ENCODE data around the gene SAMD13.
"Not testable (repeated sequence)": the region's sequence is repeated elsewhere in the genome, so short reads cannot be mapped to it uniquely, and the experiment has no call there.

SAMD13 gene

DNA sequence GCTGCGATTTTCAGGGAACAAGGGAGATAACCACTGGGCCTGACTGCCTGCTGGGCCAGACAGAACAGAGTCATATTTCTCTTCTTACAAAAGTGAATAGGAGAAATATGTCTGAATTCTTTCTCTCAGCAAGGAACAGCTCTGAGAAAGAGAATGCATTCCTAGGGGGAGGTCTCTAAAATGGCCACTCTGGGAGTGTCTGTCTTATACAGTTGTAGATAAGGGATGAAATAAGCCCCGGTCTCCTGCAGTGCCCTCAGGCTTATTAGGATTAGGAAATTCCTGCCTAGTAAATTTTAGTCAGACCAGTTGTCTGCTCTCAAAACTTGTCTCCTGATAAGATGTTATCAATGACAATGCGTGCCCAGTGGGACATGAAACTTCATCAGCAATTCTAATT is 14.1 kb upstream of the SAMD13 start:
- not testable (repeated sequence) for DNase-seq

DNA sequence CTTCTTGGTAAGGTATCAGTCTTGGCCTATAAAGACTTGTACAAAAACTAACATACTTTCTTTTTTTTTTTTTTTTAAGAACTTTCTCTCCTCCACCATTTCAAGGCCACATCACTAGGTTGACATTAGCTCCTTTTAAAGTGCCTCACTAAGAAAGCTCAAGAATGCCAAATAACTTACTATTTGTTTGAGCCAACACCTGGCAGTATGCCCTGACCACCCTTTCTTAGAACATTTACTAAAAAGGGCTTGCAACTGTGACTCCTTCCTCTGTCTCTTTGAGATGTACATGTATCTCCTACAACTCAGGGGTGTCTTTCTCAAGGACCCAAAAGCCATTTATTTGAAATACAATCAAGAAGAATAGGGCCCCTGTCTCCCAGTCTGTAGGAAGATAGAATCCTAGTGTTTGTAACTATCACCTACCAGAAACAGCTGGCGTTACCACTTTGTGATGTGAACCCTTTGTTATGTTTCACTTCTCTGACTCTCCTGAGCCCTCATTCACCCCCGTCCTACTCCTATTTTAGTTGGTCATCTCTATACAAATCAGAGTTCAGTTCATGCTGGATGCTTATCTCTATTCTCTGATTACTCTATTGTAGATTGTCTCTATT is 12.2 kb upstream of the SAMD13 start:
- no peak for DNase-seq

DNA sequence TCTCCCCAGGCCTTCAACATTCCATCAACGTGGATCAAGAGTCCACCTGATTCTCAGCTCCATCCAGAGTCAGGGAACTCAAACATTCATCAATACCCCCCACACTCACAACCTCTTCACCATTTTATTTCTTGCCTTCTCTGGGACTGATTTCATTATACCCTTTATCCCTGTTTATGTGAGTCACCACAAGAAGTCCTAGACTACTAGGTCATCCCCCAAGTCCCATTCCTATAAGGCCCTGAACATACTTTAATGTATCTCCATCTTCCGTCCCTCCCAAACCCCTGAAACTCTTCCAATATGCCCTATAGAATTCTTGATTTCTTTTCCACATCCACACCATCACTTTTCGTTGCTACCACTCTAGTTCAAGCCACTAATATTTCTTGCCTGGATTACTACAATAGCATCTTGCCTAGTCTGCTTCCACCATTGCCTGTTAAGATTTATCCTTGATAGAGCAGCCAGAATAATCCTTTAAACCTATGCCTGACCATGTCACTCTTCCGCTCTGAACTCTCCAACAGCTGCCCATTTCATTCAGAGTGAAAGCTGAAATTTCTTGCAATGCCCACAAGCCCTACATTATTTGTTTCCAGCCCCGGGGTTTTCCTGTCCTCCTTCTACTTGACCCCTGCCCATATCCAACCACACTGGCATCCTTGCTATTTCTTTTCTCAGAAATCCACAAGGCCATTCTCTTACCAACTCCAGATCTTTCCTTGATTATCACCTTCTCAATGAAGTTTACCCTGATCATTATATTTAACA is 9.4 kb upstream of the SAMD13 start:
- no peak for DNase-seq

DNA sequence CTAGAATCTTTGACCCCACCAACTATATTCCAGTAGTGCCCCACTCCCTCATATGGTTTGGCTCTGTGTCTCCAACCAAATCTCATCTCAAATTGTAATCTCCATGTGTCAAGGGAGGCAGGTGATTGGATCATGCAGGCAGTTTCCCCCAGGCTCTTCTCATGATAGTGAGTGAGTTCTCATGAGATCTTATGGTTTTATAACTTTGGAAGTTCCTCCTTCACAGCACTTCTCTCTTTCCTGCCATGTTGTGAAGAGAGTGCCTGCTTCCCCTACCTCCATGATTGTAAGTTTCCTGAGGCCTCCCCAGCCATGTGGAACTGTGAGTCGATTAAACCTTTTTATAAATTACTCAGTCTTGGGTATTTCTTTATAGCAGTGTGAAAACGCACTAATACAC is 7.7 kb upstream of the SAMD13 start:
- DNase-seq: peak; percentile 37

DNA sequence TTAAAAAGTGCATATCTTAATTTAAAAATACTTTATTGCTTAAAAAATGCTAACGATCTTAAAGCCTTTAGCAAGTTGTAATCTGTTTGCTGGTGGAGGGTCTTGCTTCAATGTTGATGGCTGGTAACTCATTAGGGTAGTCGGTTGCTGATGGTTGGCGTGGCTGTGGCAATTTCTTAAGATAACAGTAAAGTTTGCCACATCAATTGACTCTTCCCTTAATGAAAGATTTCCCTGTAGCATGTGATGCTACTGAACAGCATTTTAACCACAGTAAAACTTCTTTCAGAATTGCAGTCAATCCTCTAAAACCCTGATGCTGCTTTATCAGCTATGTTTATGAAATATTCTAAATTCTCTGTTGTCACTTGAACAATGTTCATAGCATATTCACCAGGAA is 6.8 kb upstream of the SAMD13 start:
- DNase-seq: no peak

DNA sequence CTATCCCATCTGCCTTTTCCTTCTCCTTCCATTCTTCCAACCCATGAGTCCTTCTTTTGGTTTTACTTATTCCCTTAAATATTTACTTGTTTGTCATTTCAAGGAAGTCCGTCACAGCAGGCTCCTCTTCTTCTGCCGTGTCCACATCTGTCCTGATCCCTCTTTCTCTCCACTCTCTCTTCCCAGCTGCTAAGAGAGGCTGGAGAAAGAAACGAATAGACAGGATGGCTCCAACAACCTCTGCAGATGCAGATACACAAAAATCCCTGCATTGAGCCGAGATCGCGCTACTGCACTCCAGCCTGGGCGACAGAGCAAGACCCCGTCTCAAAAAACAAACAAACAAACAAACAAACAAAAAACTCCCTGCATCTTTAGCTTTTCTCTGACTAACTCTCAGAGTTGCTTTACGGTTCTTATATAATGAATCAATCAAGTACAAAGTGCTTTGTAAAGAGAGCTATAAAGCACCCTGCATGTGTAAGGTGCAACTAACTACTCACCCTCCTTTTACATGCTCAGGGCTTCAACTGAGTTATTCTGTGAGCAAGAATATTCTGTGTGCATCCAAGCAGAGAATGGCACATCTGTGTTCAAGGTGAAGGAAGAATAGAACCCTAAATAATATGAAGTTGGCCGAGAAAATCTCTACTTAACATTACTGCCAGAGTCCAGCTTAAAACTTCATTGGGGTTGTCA is 3.8 kb upstream of the SAMD13 start:
- no peak for DNase-seq

DNA sequence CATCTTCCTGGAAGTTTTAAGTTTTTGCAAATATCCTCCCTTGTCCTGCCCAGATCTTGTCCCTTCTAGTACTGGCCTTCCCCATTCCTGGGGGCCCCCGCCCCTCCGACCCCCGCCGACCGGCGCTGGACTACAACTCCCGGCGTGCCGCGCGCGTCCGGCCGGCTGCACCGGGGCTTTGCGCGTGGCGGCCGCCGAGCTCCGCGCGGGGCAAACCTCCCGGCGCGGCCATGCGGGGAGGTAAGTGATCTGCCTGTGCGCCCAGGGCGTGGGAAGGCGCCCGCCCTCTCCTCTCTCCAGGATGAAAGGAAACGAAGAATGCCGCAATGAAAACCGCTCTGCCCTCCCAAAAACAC is 3.2 kb upstream of the SAMD13 start:
- peak; percentile 31 for DNase-seq

DNA sequence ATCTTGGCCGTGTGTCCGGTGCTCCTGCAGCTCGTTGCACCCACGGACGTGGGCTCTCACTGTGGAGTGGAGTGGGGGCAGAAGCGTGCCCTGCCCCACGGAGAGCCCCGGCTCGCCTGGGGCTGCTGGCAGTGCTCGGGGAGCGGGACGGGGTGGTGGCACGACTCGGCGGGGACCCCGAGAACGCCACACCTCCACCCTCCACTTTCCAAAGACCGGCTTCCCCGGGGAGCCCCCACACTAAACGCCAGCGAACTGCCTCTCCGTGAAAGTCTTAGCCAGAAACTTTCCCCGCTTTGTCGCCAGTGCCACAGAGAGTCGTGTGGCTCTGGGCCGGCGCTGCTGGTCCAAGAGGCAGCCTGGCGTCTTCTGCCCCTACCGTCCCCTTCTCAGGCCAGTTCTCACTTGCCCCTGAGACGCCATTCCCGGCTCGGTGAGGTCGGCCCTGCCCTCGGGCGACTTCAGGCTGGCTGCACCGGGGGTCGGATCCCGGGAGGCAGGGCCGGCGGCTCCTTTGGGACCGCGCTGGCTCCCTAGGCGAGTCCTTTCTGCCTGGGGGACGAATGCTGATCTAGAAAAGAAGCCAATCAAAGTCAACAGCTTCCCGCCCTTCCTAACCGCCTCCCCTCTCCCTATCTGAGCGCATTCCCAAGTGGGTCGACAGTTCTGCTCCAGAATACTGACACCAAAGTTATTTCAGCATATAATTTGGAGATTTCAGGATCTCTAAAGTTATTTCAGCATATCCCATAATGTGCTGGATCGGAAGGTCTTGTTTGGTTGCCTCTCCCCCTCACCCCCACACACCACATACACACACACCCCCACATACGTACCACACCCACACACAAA is 2.6 kb upstream of the SAMD13 start:
- DNase-seq: peak; percentile 51

DNA sequence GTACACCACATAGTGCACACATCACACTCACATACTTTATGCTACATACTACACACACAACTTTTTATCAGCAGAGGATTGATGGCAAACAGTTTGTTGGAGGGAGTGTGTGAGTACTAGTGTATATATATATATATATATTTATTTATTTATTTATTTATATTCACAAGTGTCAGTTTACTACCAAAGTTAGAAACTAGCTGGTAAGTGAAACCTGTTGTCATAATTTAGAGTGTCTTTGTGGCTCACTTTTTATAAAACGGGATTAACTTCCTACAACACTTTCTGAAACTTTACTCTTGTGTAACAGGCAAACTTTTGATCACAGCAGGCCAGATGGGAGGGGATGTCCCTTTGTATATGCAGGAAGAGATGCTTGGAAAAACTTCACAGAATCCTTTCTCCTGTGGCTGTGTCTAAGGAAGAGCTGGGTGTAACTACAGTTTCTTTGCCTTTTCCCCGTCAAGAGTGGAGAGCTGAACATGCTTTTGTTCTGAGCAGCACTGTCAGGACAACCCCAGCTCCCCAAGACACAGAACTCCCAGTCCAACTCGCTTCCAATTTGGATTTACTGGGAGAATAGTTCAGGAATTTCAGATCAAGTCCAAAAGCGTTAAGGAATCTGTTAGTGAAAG is 1.9 kb upstream of the SAMD13 start:
- DNase-seq: peak; percentile 68

DNA sequence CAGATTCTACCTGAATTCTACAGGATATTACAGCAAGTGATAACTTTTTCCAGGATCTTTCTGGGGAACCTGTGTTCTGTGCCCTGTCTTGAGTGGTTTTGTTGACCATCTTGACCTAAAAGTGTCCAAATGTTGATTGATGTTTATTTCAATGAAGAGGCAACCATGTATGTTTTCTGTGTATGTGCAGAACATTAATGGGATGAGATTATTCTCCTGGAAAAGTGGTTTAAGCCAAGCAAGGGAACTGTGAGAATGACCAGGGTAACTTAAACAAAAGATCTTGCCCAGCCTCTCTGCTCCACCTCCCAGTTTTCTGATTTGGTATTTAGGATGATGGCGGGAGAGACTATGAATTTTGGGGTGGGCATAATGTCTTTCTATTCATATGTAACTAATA is 1.0 kb upstream of the SAMD13 start:
- no peak for DNase-seq

DNA sequence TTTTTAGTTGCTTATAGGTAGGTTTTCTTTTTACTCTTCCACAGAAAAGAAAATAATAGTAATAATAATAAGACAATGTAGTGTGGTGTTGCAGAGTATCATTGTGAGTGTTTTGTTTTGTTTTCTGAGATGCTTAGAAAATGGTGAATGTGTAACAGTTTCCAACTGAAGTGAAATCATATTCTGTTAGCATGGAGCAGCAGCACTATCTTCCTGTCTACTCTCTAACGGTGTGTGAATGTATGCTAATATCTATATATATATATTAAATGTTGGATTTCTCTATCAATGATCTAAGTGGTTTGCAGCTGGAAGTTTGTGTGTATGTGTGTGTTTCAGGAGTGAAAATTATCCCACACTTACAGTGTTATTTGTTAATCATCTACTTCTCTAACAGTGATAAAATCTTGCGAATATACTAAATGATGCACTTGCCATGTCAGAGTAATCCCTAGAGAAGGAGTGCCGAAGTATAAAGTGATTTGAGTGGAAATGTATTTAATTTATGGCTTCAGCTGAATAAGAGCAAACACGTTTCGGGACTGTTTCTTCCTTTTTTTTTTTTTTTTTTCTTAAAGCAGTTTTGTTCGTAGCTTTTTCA is 377 bp downstream of the SAMD13 start:
- DNase-seq: peak; percentile 24

DNA sequence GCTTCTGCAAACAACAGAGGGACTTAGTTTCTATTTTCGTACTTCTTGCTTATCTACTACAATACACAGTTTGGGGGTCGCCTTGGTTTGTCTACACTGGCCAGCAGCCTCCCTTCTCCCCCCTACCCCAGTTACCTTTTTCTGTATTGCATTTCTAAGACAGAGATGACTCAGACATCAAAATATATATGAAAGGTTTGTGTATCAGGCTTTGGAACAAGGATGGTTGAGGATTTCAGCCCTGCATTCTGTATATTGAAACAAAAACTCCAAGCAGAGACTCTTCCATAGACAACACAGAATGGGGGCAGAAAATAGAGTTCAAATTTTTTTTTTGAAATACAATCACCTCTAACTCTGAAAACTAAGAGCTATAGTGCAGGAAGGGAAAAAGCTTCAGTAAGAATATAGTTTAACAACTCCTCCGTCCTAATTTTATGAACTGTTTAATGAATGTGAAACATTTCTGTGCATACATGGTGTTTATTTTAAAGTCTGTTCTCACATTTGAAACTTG is 1.9 kb downstream of the SAMD13 start:
- no peak for DNase-seq

DNA sequence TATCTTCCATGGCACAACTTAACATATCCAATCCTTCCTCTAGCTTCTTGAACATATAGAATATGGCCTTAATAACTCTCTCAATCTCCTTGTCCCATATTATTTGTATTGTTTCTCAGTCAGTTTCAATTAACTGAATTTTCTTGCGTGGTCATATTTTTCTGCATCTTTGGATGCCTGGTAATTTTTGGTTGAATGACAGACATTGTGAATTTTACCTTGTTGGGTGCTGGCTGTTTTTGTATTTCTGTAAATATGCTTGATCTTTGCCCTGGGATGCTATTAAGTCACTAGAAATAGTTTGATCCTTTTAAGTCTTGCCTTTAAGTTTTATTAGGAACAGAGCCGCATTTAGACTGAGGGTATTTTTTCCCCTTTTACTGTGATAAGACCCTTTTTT is 5.9 kb downstream of the SAMD13 start:
- DNase-seq: no peak

DNA sequence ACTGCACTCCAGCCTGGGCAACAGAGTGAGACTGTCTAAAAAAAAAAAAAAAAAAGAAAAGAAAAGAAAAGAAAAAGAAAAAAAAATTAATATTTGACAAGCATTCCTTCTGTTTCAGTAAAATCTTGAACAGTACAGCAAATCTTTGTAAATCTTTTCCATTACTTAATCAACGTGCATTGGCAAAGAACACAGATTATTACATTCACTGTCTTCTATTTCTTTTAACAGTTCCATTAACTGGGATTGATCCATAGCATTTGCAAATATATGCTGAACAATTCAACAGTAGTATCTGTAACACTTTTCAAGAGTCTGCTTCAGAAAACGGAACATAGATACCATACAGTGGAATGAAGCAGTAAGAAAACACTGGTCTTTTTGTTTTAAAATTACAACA is 9.8 kb downstream of the SAMD13 start:
- DNase-seq: no peak

DNA sequence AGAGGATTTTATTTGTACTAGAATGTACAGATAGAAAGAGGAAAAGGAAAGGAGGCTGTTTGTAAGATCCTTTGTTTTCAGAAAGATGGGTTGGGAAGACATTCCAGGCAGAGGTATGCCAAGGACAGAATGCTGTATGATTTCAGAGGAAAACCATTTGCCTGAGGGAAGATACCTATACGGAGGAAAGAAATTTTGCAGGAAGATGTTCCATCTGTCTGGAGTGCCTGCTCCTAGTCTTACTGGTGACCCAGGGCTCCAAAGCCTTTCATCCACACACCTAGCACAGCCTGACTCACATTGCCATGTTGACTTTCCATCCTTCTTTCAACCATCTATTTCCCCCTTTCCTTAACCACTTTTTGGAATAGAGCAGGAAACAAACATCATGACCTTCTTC is 18.2 kb downstream of the SAMD13 start:
- no peak for DNase-seq

DNA sequence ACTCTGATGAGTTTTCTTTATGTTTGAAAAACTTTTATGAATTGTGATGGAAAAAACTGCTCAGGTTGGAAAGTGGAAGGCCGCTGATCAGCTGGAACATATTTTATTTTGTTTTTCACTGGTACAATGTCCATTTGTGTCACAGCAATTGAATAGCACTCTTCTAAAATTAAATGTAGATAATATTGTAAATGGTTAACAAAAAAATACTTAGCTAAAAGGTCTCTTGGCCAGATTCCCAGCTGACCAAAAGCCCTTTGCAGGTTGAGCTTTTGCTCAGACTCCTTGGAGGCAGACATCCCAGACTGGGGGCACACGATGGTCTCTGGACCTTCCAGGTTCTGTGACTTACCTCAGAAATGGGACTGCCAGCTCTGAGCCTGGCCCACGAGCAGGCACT is 26.3 kb downstream of the SAMD13 start:
- DNase-seq: no peak

DNA sequence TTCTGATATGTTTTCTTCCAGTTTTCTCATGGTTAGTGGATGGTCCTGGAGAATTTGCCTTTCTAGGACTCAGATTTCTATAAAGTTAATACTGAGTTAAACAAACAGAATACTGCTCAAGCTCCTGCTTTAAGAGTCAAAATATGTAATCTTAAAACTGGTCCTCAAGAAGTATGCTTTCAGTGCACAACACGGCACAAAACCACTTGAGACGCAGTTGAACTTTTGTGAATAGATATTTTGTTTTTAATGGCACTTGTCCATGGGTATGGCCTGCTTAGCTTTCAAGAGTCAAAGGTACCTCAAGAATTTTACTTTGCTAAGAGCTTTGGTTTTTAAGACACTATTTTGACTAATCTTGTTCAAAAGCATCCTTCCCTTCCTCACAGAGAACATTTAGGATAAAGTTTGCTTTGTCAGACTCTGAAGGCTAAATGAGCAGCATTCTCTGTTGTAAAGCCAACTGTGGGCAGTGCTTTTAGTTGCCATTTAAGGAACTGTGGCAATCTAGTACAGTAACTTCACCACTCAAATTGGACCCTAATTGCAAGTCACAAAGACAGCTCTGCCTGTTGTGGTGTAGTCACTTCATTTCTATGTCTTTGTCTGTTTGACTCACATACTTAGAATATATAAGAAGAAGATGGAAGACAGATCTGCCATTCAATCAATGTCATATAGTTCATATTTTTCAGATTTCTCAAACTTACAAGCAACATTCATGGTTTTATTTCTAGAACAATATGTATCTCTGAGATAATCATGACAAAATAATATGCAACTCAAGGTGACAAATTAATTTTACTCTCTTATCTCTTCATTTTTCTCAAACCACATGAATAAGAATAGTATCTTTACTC is 28.8 kb downstream of the SAMD13 start:
- no peak for DNase-seq

DNA sequence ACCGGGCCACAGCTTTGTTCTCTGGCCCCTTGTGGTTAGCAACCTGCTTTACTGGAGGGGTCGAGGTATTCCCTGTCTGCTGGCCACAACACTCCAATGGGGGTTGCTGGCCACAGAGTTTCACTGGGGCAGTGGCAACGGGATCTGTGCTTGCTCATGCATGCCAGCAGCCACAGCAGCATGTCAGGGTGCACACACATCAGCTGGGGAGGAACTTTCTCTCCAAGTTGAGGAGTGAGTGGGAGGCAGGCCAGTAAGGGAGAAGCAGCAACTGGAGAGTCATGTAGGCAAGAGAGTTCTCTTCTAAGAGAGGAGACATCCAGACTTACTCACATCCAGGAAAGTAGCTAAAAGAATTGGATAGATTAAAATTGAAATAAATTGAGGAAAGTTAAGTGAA is 38.0 kb downstream of the SAMD13 start:
- DNase-seq: peak; percentile 13

DNA sequence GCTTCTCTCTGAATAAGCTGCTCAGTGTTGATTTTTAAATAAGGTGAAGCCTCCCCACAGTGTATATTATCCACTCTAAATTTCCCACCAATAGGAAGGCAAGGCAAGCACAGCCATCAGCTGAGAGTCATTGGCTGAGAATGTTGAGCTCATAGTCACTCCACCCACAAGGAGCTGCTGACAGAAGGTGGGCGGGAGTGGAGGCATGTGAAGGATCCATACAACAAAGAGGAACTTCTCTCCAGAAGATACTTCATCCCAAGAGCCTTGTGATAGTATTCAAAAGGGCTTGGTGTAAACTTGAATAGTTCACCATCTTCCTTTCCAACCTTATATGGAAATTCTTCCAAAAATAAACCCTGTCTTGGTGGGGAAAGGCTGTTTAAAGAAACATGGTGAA is 42.8 kb downstream of the SAMD13 start:
- DNase-seq: peak; percentile 29

DNA sequence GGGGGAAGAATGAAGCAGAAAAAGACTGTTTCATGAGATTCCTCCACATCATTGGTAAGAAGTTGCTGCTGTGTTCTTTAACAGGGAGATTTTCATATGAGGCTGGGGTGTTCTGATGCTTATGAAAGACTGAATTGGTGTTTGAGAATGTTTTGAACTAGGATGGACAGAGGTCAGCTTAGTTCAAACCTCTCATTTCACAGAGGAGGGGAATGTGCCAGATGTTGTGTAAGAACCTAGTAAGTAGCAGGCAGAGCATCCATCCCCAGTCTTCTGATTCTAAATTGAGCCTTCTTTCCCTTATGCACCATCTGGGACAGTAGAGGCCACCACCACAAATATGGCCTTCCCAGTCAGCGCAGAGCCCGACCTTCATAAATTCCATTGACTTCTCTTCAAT is 43.7 kb downstream of the SAMD13 start:
- no peak for DNase-seq

DNA sequence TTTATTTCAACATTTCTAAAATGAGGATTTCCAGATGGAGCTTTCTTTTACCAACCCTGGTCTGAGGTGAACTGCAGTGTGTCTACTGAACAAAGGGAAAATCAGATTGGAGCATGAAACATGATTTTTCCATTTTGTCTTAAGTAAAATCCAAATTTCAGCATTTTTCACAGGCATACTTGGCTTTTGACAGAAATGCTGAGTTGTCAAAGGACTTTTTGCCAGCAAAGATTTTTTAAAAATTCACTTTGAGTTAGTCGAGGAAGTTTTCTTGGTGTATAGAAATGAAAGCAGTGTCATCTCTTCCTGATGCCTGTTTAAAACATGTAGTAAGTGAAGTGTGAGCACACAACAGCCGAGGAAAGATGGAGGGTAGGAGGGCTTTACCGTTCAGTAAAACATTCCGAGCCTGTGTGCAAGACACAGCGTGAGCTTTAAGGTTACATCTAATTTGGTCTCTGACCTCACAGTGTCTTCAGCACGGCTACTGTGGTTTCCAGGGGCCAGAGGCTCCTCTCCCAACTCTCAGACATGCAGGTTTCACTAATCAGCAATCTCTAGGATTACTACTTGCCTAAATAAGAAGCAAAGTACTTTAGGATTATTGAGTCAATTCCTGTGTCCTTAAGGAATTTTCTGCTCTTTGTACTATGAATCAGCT is 45.9 kb downstream of the SAMD13 start:
- DNase-seq: no peak
